ENCODE data around the gene ZNF18. TPM values are rescaled to one million over a fixed set of nuclear protein-coding genes. Genes with fewer than 3 reads are reported as not detected.
A peak's percentile ranks its signal among the peaks of the same experiment; 100 is the strongest.

The ZNF18 gene
- total and polyA plus RNA-seq, 8 donors: 6.2 to 10.1 (median 9.2) TPM

DNA sequence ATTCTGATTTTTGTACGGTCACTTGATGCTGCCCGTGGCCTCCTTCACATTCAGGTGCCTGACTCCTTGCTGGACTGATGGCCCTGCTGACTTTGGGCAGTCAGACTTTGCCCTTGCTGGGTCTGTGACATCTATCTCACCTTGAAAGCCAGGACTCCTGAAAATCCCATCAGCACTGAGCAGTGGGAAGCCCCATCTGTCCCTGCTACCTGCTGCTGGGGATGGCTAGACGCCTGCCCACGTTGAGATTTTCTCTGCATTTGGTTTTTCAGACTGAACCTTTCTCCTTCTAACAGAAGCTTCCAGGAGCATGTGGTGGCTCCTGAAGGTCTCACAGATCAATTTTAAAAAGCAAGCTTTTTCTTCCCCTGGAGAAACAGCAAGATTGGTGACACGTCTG lies 10.2 kb upstream of the ZNF18 start:
- Histone ChIP-seq H3K9me3 (no peaks in the 10 kb centered on the region), H3K36me3 (no peaks in the 10 kb centered on the region), H3K4me3 (no peak overlapping the region), H3K27ac (no peak overlapping the region), H3K4me1 (no peaks in the 10 kb centered on the region), H3K27me3 (peaks cover 0 to 18% of the 10 kb centered on the region in 2 donors)
- DNase-seq (no peak), ATAC-seq (no peak)
- intact Hi-C loops (cut with DNase I): no loop called here
- TF ChIP-seq, protein P1, sequence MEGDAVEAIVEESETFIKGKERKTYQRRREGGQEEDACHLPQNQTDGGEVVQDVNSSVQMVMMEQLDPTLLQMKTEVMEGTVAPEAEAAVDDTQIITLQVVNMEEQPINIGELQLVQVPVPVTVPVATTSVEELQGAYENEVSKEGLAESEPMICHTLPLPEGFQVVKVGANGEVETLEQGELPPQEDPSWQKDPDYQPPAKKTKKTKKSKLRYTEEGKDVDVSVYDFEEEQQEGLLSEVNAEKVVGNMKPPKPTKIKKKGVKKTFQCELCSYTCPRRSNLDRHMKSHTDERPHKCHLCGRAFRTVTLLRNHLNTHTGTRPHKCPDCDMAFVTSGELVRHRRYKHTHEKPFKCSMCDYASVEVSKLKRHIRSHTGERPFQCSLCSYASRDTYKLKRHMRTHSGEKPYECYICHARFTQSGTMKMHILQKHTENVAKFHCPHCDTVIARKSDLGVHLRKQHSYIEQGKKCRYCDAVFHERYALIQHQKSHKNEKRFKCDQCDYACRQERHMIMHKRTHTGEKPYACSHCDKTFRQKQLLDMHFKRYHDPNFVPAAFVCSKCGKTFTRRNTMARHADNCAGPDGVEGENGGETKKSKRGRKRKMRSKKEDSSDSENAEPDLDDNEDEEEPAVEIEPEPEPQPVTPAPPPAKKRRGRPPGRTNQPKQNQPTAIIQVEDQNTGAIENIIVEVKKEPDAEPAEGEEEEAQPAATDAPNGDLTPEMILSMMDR (IDR thresholded peaks at IDR 0.05): no peak

DNA sequence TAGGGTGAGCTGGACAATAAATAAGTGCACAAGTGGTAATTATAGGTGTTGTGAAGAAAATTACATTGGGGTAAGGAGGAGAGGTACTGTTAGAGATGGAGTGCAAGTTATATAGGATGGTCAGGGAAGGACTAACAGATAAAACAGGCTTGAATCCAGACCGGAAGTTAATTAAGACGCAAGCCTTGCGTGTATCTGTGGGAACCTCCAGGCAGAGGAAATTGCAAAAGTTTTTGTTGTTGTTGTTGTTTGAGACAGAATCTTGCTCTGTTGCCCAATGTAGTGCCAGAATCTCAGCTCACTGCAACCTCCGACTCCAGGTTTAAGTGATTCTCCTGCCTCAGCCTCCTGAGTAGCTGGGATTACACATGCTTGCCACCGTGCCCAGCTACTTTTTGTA lies 2.4 kb upstream of the ZNF18 start:
- Histone ChIP-seq H3K36me3 (no peaks in the 10 kb centered on the region), H3K4me1 (no peaks in the 10 kb centered on the region), H3K27me3 (no peaks in the 10 kb centered on the region), H3K4me3 (no peak overlapping the region), H3K9me3 (no peaks in the 10 kb centered on the region), H3K27ac (peak overlapping the region in 1 of 2 donors; percentile 34)
- TF ChIP-seq, protein P1 (IDR thresholded peaks at IDR 0.05): no peak
- intact Hi-C loops (cut with DNase I): no loop called here
- DNase-seq (no peak), ATAC-seq (no peak)

DNA sequence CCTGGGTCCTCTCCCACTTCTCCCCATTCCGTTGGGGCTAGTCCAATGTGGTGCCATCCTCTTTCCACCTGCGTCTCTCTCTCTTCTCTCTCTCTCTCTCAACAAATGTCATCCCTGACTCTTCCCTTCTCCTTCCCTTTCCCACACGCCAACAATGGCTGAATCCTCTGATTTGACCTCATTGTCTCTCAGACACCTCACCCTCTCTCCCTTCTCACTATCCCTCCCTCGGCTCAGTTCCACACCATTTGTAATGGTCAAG lies 628 bp upstream of the ZNF18 start:
- Histone ChIP-seq H3K27me3 (no peaks in the 10 kb centered on the region), H3K4me1 (no peaks in the 10 kb centered on the region), H3K9me3 (no peaks in the 10 kb centered on the region), H3K4me3 (peak overlapping the region; percentile 68 to 72), H3K36me3 (peaks cover 0 to under 1% of the 10 kb centered on the region in 2 donors), H3K27ac (peak overlapping the region; percentile 66 to 96)
- TF ChIP-seq, protein P1 (IDR thresholded peaks at IDR 0.05): no peak
- intact Hi-C loops (cut with DNase I): no loop called here
- no peak for DNase-seq
- no peak for ATAC-seq

DNA sequence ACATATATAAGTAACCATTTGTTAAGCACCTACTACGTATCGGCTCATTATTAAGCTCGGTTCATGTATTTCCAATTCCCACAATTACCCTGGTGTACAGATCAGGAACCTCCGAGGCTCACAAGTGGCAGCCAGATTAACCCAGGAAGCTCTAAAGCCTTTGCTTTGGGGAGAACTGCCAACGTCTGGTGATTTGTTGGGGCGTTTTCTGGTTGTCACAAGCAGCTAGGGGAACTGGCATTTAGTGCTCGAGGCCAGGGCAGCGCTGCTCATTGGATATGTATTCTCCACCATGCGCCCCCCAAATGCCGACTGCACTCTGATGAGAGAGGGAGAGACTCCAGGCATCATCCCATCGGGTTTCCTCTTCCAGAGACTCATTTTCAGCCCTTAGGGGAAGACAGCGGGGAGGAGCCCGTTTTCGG lies 541 bp downstream of the ZNF18 start:
- ATAC-seq (peak; percentile 56), DNase-seq (peak in 2 of 4 donors; percentile 32 to 46)
- H3K4me3 ChIP-seq: peak overlapping the region; percentile 68 to 72
- no peaks in the 10 kb centered on the region for H3K9me3 ChIP-seq
- intact Hi-C loops (cut with DNase I): no loop called here
- H3K27me3 ChIP-seq: no peaks in the 10 kb centered on the region
- H3K36me3 ChIP-seq: peaks cover 0 to 12% of the 10 kb centered on the region in 2 donors
- H3K4me1 ChIP-seq: no peaks in the 10 kb centered on the region
- H3K27ac ChIP-seq: peak overlapping the region; percentile 88 to 96
- TF ChIP-seq, protein P1 (IDR thresholded peaks at IDR 0.05): peak; percentile 19 to 37

DNA sequence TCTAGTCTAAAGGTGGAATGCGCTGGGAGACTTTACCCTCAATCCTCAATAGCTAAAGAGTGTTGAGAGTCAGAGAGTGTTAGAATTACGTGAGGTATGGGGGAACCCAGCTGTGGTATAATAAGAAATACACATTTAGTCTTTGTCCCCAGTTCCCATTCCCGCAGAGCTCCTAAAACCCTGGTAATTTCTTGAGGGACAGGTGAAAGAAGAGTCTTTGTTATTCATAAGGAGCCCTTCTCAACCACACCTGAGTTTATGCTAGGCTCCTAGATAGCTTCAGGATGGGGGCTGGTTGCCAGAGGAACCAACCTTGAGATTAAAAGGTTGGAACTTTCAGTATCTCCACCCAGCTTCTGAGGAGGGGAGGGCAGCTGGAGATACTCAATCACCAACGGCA lies 5.8 kb downstream of the ZNF18 start:
- ATAC-seq: no peak
- TF ChIP-seq, protein P1 (IDR thresholded peaks at IDR 0.05): no peak

More for the DNA sequence above, 5.8 kb downstream of the ZNF18 start:
- intact Hi-C loops (cut with DNase I): no loop called here
- Histone ChIP-seq H3K27me3 (no peaks in the 10 kb centered on the region), H3K36me3 (peaks cover 0 to 34% of the 10 kb centered on the region in 2 donors), H3K27ac (no peak overlapping the region), H3K4me1 (no peaks in the 10 kb centered on the region), H3K4me3 (no peak overlapping the region), H3K9me3 (no peaks in the 10 kb centered on the region)
- DNase-seq: no peak
